Right ventricle myocardium superior (tissue), 1 donor: ENCODE data around the gene EIF5AL1. TPM values are rescaled to one million over a fixed set of nuclear protein-coding genes. Genes with fewer than 3 reads are reported as not detected.
A peak's percentile ranks its signal among the peaks of the same experiment; 100 is the strongest.
"Not testable (repeated sequence)": the region's sequence is repeated elsewhere in the genome, so short reads cannot be mapped to it uniquely, and the experiment has no call there.

Experiments
- ATAC-seq: fragments of 200-7000 bp; cut with Tn5 transposase; one replicate; pipeline ENCODE4 v1.9.1; 2020; ENCODE audit warnings: mild to moderate bottlenecking; ENCODE audit not compliant: poor library complexity
- DNase-seq: peaks from one replicate; pipeline ENCODE4 v3.0.0-alpha.2; 2020
- intact Hi-C: fragments of 100-400 bp; cut with DNase I; formaldehyde crosslinking; loops from one replicate; pipeline ENCODE4 v1.11.2; 2022
- total RNA-seq: library from RNA; stranded (reverse); fragmentation: NEBNext Ultra II Directional; extraction: Animal tissue kit (Norgen Biotek cat#: 25700); gene quantifications from one replicate; pipeline ENCODE4 v1.2.1, GENCODE V29; 2021
- donor health status: DM: no; HTN: yes; CAD: no; lungs with severe emphysema.

Gene EIF5AL1
- total RNA-seq, 1 donor from 2014 or later, result 0.13 TPM

DNA sequence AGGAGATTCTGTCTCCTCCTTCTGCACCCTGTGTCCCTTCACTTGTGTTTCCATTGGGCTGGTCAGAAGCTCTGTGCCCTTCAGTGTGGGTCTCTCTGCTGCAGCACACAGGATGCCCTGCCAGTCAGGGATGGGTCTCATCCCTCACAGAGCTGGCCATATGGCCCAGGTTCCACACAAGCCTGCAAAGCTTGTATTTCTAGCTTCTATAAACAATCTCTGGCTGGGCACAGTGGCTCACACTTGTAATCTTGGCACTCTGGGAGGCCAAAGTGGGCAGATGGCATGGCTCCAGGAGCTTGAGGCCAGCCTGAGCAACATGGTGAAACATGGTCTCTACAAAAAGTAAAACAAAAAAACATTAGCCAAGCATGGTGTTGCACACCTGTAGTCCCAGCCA, 7.0 kb upstream of the EIF5AL1 start:
- intact Hi-C loops, DNase-seq: not testable (repeated sequence)
- ATAC-seq, result peak; percentile 27

DNA sequence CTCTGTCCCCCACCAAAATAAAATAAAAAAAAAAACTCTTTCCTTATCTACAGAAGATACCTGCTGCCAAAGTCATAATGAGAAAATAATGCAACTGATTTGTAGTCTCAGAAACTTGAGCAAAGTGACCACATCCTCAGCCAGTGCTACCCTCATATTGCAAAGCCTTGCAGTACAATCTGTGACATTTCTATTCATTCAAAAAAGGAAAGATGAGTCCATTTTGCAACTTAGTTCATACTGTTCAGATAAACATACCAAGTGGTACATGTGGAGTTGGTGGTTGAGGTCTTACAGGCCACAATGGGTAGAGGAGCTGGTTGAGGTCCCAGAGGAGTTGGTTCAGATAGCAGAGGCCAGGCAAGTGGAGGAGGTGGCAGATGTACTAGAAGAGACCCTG, 6.5 kb upstream of the EIF5AL1 start:
- intact Hi-C loops, result no loop called here
- DNase-seq, result no peak
- no peak for ATAC-seq

DNA sequence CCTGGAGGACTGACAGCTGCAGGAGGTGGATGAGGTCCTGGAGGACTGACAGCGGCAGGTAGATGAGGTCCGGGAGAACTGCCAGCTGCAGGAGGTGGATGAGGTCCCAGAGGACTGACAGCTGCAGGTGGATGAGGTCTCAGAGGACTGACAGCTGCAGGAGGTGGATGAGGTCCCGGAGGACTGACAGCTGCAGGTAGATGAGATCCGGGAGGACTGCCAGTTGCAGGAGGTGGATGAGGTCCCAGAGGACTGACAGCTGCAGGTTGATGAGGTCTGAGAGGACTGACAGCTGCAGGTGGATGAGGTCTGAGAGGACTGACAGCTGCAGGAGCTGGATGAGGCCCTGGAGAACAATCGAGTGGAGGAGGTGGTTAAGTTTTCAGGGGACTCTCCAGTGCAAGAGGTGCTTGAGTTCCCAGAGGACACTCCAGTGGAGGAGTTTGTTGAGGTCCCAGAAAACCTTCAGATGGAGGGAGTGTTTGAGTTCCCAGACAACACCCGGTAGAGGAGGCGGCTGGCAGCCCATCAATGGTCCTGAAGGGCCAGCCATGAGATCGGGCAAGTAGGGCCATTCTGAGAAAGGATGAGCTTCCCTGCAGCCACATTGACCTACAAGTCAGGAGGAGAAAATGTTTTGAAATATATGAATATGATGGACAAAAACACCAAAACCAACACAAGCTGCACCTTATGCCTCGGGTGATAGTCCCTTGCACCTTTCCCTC, 4.7 kb upstream of the EIF5AL1 start:
- no peak for DNase-seq
- intact Hi-C loops, result no loop called here
- no peak for ATAC-seq

DNA sequence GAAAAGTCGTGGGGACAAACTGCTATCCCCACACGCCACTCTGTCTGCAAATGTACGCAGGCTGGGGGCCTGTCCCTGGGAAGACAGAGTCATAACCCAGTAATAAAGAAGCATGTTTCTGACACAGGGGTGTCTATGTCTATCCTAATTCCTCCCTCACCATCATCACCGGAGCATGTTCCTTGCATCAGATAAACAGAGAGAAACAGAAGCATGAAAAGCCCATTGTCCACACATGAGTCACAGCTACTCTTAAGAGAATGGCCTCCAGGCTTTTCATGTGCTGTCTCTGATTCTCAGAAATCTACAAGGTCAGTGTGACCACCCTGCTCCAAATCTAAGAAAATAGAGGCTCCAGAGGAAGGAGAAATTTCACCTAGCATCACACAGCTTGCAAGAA, 4.1 kb upstream of the EIF5AL1 start:
- intact Hi-C loops, ATAC-seq: not testable (repeated sequence)

DNA sequence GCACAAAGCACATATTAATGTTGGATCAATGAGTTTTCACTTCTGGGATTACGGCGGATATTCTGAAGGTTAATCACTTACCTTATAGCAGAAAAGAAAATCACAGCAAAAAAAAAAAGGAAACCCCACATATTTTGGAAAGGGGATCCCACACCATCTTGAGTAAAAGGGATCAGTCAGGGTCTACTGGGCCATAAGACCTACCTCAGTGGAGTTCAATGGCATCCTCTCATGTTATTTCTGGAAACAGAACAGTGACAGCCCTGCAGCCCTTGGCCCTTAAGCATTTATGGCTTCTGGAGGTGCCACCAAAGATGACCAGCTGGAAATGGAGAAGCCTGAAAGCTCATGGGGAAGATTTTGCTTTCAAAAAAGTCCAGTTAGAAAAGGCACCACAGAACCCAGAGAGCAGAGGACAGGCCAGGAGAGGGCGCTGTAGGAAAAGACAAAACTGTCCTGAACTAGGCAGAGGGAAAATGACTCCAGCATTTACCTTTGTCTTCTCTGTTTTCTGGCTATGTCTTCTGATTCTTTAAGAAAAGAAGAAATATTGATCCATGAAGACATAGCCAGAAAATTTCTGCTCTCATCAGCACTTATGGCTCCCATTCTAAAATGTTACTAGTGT, 2.9 kb upstream of the EIF5AL1 start:
- DNase-seq, intact Hi-C loops: not testable (repeated sequence)
- peak; percentile 87 for ATAC-seq

More for the DNA sequence above, 4.1 kb upstream of the EIF5AL1 start:
- DNase-seq, result not testable (repeated sequence)

DNA sequence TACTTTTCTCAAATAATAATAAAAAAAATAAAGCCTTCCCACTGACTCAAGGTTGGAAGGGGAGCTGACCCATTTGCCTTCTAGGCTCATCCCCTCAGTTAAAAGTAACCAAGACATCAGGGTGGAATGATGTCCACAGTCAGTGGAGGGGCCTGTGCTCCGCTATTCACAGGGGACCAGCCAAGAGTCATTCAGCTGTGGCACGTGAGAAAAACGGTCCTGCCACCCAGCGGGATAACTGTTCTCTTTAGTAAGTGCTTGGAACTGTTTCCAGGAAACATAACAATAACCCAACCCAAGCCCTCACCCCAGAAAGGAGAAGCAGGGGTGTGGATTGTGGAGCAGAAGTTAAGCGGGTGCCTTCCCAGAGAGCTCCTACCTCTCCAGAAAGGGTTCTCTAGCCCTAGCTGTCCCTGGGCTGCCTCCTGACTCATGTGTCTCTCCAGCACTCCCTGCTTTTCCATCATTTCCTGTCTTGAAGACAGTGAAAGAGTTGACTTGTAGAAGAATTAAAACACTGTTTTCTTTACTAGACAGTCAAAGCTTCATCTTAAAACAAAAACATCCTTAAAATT, 2.3 kb upstream of the EIF5AL1 start:
- peak; percentile 71 for ATAC-seq
- DNase-seq, intact Hi-C loops: not testable (repeated sequence)

DNA sequence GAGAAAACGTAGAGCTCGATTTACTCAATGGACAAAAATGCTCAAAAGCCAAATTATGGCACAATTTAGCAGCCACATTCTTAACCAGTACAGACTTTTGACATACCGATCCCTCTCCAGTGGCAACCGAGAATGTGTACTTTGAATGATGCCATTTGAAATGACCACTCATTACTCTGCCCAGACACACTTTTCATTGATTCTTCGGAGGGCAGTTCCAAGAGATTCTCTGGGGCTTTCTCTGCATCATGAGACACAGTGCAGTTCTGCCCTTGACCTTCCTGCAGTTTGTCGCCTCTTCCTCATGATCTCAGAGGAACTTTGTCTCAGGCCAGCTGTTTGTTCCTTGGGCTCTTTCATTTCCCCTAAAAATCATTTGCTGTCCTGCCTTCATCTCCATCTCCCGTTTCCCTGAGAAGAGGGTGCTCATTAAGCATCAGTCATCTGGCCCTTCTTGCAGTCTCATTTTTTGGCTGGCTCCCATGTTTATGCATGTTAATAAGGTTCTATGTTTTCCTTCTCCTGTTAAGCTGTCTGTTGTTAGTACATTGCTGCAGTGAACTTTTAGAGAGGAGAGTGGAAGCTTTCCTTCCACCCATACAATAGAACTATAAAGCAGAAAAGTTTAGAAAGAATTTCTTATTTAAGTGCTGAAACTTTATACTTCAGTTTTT, 4.3 kb downstream of the EIF5AL1 start:
- DNase-seq, ATAC-seq, intact Hi-C loops: not testable (repeated sequence)

DNA sequence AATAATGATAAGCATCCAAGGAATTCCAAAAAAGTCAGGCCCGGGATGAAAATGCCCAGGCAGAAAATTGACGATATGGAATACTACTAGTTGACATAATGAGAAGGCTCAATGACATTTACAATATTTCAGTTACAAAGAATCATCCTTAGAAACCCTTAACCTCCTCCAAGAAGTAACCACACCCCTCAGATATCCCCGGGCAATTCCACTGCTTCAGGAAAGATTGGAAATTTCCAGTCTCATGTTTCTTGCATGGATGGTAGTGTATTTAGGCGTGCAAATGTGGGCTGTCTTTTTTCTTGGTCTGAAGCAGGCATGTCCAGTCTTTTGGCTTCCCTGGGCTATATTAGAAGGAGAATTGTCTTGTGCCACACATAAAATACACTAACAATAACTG, 5.2 kb downstream of the EIF5AL1 start:
- DNase-seq, intact Hi-C loops, ATAC-seq: not testable (repeated sequence)

DNA sequence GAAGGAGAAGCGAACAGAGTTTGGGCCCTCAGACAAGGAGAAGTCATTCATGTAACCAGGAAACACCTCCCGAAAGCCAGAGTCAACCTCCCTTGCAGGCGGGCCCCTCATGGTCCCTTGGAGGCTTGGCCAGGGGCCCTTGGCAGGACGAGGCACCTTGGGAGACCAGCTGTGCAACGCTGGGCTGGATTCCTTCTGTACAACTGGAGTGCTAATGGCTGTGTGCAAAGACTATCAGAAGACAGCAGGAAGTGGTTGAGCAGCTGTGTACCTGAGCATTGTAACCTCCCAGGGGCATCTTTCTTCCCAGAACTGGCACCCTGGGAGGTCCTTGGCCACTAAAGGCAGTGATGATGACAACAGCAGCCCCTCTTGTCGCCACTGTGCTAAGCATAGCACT, 9.4 kb downstream of the EIF5AL1 start:
- ATAC-seq, DNase-seq, intact Hi-C loops: not testable (repeated sequence)

DNA sequence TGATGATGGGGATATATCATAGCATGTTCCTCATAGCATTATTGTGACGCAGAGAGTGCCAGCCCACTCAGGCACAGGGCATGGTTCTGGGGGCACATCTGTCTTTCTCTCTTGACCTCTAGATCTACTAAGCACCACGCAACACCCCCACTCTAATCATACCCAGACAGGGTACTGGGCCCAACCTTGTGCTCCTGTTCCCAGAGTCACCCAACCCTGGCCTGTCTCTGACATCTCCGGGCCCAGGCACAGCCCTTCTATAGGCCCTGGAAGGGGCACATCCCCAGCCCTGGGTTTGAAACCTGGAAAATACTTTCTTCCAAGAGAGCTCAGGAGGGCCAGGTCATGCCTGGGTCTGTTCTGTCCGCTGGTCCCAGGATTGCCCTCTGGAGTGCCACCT, 10.1 kb downstream of the EIF5AL1 start:
- ATAC-seq, intact Hi-C loops: not testable (repeated sequence)

DNA sequence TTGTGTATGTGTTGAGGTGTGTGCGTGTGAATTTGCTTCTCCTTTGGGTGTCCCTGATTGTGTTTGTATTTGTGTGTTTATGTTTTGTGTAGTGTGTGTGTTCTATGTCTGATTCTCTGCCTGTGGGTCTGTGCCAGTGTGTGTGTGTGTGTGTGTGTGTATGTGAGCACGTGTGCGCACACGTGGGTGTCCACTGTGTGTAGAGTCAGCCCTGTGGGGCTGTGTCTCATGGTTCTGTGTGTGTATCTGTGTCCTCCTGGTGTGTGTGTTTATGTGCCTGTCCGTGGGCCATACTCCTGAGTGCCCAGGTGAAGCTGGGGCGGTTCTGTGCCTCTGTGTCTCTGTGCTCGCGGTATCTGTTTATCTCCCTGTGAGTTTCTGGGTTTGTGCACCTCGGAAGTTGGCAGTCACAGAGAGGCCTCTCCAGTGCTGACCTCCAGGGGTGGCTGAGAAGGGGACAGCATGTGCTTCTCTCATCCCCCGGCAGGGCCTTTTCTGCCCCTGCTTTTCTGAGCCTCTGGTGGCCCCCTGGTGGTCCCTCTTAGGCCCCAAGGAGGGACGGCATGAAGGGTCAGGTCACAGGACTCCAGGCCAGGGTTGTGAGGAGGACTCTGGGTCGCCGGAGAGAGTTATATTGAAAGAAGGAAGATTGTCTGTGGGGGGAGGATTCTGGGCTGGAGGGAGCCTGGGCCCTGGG, 11.0 kb downstream of the EIF5AL1 start:
- ATAC-seq, DNase-seq, intact Hi-C loops: not testable (repeated sequence)

More for the DNA sequence above, 10.1 kb downstream of the EIF5AL1 start:
- DNase-seq, result not testable (repeated sequence)

DNA sequence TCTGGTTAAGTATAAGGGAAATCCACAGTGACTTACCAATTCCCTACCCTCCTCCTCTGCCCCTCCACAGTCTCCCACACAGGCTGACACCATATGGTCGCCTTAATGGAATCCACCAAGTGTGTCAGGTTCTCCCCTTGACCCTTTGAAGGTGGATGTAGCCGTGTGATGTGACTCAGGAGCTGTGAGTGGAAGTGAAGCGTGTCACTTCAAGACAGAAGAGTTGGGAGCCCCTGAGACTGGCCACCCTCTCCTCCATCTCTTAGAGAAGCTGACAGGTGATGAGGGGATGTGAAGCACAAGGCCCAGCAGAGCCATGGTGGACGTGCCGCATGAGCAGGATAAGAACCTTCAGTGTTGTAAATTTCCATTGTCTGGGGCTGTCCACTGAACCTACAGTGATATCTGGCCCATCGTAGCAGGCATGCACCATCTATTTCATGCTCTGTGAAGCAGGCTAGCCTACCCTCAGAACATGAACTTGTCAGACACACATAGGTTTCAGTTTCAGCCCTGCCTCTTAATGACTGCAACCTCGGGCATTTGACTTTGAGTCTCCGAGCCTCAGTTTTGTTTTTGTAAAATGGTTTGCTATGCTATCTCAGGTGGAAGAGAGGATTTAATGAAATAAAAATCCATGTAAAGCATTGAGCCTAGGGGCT, 12.8 kb downstream of the EIF5AL1 start:
- ATAC-seq, DNase-seq, intact Hi-C loops: not testable (repeated sequence)

DNA sequence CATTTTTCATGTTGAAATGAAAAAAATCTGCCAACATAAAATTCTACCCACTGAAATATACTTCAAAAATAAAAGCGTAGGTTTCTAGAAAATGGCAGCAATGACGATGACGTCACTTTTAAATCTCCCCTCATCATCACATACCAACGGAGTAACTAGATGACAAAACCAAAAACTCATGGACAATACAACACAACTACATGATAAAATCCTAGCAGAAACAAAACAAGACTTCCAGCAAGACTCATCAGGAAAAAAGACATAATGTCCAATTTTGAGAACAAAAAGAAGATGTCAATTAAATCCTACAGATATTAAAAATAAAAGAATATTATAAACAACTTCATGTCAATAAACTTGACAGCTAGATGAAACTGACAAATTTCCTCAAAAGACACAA, 15.9 kb downstream of the EIF5AL1 start:
- intact Hi-C loops, DNase-seq, ATAC-seq: not testable (repeated sequence)

DNA sequence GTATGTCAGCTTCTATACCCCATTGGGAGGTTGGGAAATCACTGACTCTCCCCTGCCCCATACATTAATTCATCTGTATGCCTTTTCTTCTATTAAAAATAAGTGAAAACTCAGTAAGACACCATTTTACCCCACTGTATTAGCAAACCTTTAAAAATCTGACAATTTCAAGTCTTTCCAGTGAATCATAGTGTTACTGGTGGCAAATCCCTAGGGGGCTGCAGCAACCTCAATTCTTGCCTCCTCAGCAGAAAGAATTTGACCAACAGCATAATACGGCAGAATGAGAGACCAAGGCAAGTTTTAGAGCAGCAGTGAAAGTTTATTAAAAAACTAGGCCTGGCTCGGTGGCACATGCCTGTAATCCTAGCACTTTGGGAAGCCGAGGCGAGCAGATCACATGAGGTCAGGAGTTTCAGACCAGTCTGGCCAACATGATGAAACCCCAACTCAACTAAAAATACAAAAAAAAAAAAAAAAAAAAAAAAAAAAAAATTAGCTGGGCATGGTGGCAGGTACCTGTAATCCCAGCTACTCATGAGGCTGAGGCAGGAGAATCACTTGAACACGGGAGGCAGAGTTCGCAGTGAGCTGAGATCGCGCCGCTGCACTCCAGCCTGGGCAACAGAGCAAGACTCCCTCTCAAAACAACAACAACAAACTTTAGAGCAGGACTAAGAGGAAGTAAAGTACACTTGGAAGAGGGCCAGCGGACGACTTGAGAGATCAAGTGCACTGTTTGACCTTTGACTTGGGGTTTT, 21.0 kb downstream of the EIF5AL1 start:
- DNase-seq, intact Hi-C loops: not testable (repeated sequence)
- peak; percentile 31 for ATAC-seq

DNA sequence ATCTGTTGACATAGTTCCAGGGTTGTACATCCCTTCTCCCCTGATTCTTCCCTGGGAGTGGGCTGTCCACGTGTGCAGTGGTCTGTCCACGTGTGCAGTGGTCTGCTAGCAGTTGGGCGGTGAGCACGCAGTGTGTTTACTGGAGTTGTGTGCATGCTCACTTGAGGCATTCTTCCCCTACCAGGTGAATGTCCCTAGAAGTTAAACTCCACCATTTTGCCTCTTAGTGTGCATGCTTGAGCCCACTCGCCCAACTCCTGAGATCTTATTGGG, 21.5 kb downstream of the EIF5AL1 start:
- intact Hi-C loops, DNase-seq, ATAC-seq: not testable (repeated sequence)

DNA sequence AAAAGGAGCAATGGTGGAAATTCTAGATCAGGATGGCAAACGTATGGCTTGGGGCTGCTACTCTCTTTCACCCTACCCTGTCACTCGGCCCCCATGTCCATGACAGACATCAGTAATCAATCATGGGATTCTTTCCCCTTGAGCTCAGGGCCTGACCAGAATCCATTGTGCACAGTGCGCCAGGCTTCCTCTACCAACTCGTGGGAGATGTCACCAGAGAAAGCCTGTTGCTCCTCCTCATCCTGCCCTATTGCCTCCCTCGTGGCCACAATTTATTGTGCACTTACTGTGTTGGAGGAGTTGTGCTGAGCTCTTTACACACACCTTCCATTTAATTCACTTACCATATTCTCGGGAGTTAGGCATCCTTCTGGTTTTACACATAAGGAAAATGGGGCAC, 26.0 kb downstream of the EIF5AL1 start:
- intact Hi-C loops, ATAC-seq, DNase-seq: not testable (repeated sequence)

DNA sequence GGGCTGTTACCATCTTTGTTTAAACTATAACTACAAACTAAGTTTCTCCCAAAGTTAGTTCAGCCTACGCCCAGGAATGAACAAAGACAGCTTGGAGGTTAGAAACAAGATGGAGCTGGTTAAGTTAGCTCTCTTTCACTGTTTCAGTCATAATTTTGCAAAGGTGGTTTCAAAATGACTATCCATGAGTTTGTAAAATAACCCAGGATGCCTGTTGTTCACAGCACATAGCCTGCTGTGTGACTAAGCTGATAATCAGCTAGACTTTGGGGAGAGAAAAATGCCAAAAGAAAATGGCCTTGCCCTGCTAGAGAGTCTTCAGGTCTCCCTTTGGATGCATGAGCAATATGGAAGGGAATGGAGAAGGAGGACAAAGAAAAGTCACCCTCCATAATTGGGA, 28.6 kb downstream of the EIF5AL1 start:
- DNase-seq, ATAC-seq, intact Hi-C loops: not testable (repeated sequence)
